HFF-Myc (cell line): ENCODE measurements around the gene USP33.
"Not testable (repeated sequence)": the region's sequence is repeated elsewhere in the genome, so short reads cannot be mapped to it uniquely, and the experiment has no call there.

ENCODE experiments used
- DNase-seq: peaks from one replicate; pipeline ENCODE4 v3.0.0-alpha.2; 2011; ENCODE audit warnings: low read depth; ENCODE audit errors: extremely low read depth
- H3K4me3 ChIP-seq: replicated peaks from 2 replicates; pipeline ENCODE4 v1.5.1; 2011; ENCODE audit warnings: low read depth, mild to moderate bottlenecking, control low read depth, low read length
- TF ChIP-seq, protein P1 (sequence below): IDR thresholded peaks from 2 replicates; pipeline ENCODE4 v1.5.1; 2012; ENCODE audit warnings: mild to moderate bottlenecking, low read depth, low read length, control low read depth; ENCODE audit errors: missing control alignments

The USP33 gene

DNA sequence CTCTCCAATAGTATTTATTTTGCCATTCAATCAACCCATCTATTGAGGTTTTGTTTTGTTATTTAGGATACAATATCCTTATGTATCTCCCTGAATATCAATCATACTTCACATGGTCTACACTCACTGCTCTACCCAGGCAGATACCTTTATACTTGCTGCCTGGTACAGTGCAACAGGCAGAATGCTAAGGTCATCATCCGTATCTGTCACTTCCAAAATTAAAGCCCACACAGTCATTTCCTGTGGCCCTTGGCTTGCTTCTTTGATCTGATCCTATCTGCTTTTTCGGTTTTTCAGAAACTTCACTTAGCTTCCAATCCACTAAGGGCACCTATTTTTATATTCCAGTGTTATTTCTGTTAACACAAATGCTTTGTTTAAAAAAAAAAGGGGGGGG is 54.9 kb downstream of the USP33 start:
- H3K4me3 ChIP-seq = no peak overlapping the region
- no peak for DNase-seq
- TF ChIP-seq, protein P1, sequence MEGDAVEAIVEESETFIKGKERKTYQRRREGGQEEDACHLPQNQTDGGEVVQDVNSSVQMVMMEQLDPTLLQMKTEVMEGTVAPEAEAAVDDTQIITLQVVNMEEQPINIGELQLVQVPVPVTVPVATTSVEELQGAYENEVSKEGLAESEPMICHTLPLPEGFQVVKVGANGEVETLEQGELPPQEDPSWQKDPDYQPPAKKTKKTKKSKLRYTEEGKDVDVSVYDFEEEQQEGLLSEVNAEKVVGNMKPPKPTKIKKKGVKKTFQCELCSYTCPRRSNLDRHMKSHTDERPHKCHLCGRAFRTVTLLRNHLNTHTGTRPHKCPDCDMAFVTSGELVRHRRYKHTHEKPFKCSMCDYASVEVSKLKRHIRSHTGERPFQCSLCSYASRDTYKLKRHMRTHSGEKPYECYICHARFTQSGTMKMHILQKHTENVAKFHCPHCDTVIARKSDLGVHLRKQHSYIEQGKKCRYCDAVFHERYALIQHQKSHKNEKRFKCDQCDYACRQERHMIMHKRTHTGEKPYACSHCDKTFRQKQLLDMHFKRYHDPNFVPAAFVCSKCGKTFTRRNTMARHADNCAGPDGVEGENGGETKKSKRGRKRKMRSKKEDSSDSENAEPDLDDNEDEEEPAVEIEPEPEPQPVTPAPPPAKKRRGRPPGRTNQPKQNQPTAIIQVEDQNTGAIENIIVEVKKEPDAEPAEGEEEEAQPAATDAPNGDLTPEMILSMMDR = no peak

DNA sequence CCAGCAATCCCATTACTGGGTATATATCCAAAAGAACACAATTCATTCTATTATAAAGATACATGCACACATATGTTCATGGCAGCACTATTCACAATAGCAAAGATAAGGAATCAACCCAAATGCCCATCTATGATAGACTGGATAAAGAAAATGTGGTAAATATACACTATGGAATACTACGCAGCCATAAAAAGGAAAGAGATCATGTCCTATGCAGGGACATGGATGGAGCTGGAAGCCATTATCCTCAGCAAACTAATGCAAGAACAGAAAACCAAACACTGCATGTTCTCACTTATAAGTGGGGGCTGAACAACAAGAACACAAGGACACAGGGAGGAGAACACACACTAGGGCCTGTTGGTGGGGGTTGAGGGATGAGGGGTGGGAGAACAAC is 60.0 kb downstream of the USP33 start:
- DNase-seq, H3K4me3 ChIP-seq: not testable (repeated sequence)

DNA sequence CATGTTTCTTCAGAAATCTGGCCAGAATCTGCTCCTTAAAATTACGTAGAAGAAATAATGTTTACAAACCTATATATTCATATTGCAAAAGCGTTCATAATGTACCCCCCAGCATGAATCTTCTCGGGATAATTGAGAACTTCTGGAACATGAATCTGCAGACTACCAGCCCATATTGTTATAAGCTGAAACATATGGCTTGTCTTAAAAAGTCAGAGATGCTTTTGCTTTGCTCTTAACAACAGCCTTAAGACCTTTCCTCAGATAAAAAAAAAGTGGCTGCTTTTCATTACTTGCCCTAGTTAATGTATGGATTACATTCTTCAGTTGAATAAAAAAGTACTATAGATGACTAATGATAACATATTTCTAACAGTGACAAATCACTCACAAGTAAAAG is 62.2 kb downstream of the USP33 start:
- TF ChIP-seq, protein P1 = no peak
- no peak for DNase-seq
- no peak overlapping the region for H3K4me3 ChIP-seq

DNA sequence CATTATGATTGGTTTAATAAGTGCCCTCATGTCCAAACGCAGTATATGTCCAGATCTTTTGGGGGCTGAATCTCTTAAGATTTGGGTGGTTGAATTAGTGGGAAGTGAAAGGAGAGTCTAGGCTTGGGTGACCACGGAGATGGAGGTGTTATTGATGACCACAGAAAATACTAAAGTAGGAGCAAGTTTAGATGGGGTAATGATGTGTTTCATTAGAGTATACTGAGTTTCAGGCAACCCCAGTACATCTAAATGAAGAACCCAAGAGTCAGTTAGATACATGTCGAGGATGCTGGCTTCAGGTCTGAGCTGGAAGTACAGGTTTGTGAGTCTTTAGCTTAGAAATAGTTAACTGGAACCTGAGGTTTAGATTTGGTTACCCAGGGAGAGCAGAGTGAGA is 70.7 kb downstream of the USP33 start:
- H3K4me3 ChIP-seq = no peak overlapping the region
- TF ChIP-seq, protein P1 = no peak
- DNase-seq = no peak

DNA sequence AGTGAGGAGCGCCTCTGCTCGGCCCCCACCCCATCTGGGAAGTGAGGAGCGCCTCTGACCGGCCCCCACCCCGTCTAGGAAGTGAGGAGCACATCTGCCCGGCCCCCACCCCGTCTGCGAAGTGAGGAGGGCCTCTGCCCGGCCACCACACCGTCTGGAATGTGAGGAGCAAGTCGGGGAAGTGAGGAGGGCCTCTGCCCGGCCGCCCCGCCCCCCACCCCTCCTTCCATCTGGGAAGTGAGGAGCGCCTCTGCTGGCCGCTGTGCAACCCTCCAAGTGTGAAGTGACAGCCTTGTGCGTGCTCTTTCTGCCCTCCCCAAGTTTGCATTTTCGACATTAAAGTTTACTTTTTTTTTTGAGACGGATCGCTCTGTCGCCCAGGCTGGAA is 72.1 kb downstream of the USP33 start:
- TF ChIP-seq, protein P1 = peak; percentile 27
- no peak for DNase-seq
- H3K4me3 ChIP-seq = no peak overlapping the region

DNA sequence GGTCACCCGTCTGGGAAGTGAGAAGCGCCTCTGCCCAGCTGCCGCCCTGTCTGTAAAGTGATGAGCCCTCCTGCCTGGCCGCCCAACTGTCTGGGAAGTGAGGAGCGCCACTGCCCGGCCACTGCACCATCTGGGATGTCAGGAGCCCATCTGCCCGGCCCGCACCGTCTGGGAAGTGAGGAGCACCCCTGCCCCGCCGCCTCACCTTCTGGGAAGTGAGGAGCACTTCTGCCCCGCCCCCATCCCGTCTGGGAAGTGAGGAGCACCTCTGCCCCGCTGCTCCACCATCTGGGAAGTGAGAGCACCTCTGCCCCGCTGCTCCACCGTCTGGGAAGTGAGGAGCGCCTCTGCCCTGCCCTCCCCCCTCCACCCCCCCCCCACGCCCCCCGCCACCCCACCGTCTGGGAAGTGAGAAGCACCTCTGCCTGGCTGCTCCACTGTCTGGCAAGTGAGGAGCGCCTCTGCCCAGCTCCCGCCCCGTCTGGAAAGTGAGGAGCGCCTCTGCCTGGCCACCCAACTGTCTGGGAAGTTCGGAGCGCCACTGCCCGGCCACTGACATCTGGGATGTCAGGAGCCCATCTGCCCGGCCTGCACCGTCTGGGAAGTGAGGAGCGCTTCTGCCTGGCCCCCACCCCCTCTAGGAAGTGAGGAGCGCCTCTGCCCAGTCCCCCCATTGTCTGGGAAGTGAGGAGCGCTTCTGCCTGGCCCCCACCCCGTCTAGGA is 72.7 kb downstream of the USP33 start:
- TF ChIP-seq, protein P1 = no peak
- no peak overlapping the region for H3K4me3 ChIP-seq
- DNase-seq = no peak

DNA sequence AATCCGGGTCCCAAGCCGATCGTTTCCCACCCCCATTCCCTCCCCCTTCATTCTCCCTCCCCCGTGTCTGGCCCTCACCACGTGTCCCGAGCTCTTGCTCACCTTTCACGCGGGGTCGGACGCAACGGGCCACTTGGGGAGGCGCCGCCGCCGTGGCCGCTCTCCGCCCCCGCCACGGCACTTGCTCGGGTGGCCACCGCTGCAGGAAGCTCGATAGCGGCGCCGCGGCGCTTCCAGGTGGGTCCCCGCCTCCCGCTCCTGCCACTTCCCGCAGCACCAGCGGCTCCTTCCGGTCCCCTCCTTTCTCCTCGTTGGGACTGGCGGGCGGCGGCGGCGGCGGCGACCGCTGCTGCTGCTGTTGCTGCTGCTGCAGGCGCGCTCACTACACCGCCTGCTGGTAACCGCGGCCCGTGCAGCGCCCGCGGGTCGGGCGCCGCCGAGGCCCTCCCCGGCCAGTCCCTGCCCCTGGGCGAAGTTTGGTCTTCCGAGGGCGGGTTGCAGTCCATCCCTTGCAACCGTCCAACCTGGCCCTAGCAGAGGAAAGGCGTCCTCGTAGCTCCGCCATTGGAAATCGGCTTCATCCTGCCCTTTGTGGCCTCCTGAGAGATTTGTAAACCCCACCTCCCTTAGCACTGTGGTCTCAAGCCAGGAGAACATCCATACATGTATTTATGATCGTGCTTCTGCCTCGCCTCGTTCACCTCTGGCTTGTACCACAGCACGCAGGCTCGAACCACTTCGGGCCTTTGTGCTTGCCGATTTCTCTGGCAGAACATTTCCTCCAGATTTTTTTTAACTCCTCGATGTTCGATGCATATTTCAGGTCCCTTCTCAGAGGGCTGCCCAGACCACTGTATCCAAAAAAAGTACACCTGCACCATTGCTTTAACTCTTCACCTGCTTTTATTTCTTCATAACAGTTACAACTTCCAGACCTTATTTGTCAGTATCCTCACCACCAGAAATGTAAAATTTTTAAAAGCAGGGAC is 76.2 kb downstream of the USP33 start:
- DNase-seq = peak; percentile 72
- TF ChIP-seq, protein P1 = peak; percentile 69
- H3K4me3 ChIP-seq = peak overlapping the region; percentile 84
